Measurements from ENCODE around the gene SLC4A5. TPM values are rescaled to one million over a fixed set of nuclear protein-coding genes. Genes with fewer than 3 reads are reported as not detected.
A peak's percentile ranks its signal among the peaks of the same experiment; 100 is the strongest.

SLC4A5 gene
- total and polyA plus RNA-seq, 2 of the 8 experiments (the other 6 are each of a cell fraction or from before 2014, with no cell fraction given): 0.42 to 0.52 TPM

DNA sequence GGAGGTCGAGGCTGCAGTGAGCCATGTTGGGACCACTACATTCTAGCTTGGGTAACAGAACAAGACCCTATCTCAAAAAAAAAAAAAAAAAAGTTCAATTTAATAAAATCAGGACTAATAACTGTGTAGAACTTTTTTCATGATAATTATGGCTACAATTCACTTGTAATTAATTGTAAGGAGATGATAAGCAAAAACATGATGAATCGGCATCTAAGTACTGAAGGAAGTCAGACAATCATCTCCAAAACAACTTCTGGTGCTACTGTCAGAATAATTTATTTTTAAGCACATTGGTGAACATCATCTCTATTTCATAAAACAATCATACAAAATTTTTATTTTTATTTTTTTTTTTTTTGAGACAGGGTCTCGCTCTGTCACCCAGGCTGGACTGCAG, 154.5 kb downstream of the SLC4A5 start:
- Histone ChIP-seq H2BK120ac (replicated peaks; ENCODE audit: low read depth, low read length) (peak overlapping the region; percentile 95), H2BK12ac (ENCODE audit: low read depth, low read length) (0 out of 2 replicates have a peak overlapping the region, but pooled peaks have one; percentile 33), H3K4me2 (ENCODE audit: insufficient read depth in 1 of 2, low read depth in 2 of 2, low read length in 2 of 2) (no peak overlapping the region; a peak in 1 of 4 replicates), H2AFZ (ENCODE audit: low read length) (no peak overlapping the region), H3K9ac (replicated peaks in 1 of 4; ENCODE audit: extremely low read depth in 1 of 4, low read depth in 3 of 4, low read length in 3 of 4) (no peak overlapping the region), H3K27ac (ENCODE audit: low read depth, low read length) (0 out of 2 replicates have a peak overlapping the region, but pooled peaks have one; percentile 69), H3K4ac (replicated peaks; ENCODE audit: insufficient read length, low read depth, low read length) (no peak overlapping the region), H2BK20ac (ENCODE audit: low read length) (peak overlapping the region; percentile 87), H3K56ac (replicated peaks; ENCODE audit: insufficient read length, low read depth, low read length) (no peak overlapping the region), H4K5ac (ENCODE audit: insufficient read length, low read depth, low read length) (no peak overlapping the region), H2BK5ac (ENCODE audit: low read depth, low read length) (peak overlapping the region; percentile 78; the same call in 1 of the 2 replicates), H3K23ac (ENCODE audit: insufficient read length) (no peak overlapping the region), H3K23me2 (ENCODE audit: low read depth, low read length) (no peaks in the 10 kb centered on the region), H4K20me1 (replicated peaks in 1 of 2; ENCODE audit: control insufficient read depth in 1 of 2, insufficient read depth in 2 of 2, low read length in 2 of 2) (no peaks in the 10 kb centered on the region), H3K9me3 (ENCODE audit: insufficient read depth in 2 of 2, low read depth in 1 of 2, low read length in 1 of 2) (no peaks in the 10 kb centered on the region), H3K4me3 (ENCODE audit: extremely low read depth in 1 of 4, insufficient read depth in 2 of 4, low read depth in 3 of 4, low read length in 4 of 4) (no peak overlapping the region), H2BK15ac (ENCODE audit: low read length) (no peak overlapping the region), H4K8ac (ENCODE audit: extremely low read depth, insufficient read depth, low read length) (peak overlapping the region; percentile 86), H3K79me1 (ENCODE audit: low read depth, low read length) (no peaks in the 10 kb centered on the region), H3K18ac (ENCODE audit: extremely low read depth, low read length) (no peak overlapping the region), H3K14ac (ENCODE audit: insufficient read length) (no peak overlapping the region), H2AK5ac (ENCODE audit: low read depth, low read length) (no peak overlapping the region), H4K91ac (replicated peaks; ENCODE audit: insufficient read length, low read length) (peak overlapping the region; percentile 91), H3K79me2 (ENCODE audit: control insufficient read depth in 1 of 2, insufficient read depth in 2 of 2, low read length in 2 of 2) (no peaks in the 10 kb centered on the region), H3K27me3 (replicated peaks in 1 of 4; ENCODE audit: control insufficient read depth in 3 of 4, extremely low read depth in 1 of 4, insufficient read depth in 3 of 4, low read length in 3 of 4) (no peaks in the 10 kb centered on the region), H3K4me1 (replicated peaks in 1 of 4; ENCODE audit: control insufficient read depth in 3 of 4, insufficient read depth in 4 of 4, low read length in 3 of 4) (peaks cover 2 to 13% (median 3%) of the 10 kb centered on the region in 4 experiments), H3K36me3 (ENCODE audit: control insufficient read depth in 2 of 4, insufficient read depth in 4 of 4, low read length in 3 of 4) (no peaks in the 10 kb centered on the region)
- POLR2A ChIA-PET (ENCODE audit: partially characterized antibody): interaction anchor here (0.8 to 72.1 kb wide), 4 partner anchors 11 to 68 kb away, joined by 3 to 2699 read pairs (median 1351); partner anchors contain the start of genes BOLA3, MOB1A and MTHFD2
- 96% methylated on average over 3 of the region's 3 CpGs; no CpG with 5 or more reads in 1 of the 2 experiments for WGBS, 2 experiments (ENCODE audit: extremely low coverage in 1 of 2, insufficient coverage in 1 of 2, insufficient read length in 1 of 2, insufficient replicate concordance in 2 of 2, low coverage in 1 of 2, low lambda C conversion rate in 2 of 2, missing lambda C conversion rate in 1 of 2)
- DNase-seq (ENCODE audit: low read depth in 1 of 2, low spot score in 2 of 2) (no peak), FAIRE-seq (no peak)
- CTCF ChIA-PET (ENCODE audit: partially characterized antibody): interaction anchor here (1.1 to 1.8 kb wide), 3 partner anchors 8 to 10 kb away, joined by 4 to 5 read pairs (median 4); partner anchors contain the start of genes MOB1A and MTHFD2
- no peak for TF ChIP-seq JUN (IDR thresholded peaks at IDR 0.05; ENCODE audit: low read depth, low read length)
- TF ChIP-seq BACH1 (IDR thresholded peaks at IDR 0.05; ENCODE audit: low read length): no peak
- TF ChIP-seq RNF2 (IDR thresholded peaks at IDR 0.05; ENCODE audit: borderline replicate concordance, low read depth, low read length, missing control alignments, poor library complexity, severe bottlenecking): no peak
- TF ChIP-seq CHD1 (IDR thresholded peaks at IDR 0.05; ENCODE audit: low read depth, low read length): no peak
- no peak for TF ChIP-seq POLR2A (IDR thresholded peaks at IDR 0.05; ENCODE audit: control extremely low read depth in 1 of 2, low read depth in 2 of 2, low read length in 2 of 2)
- TF ChIP-seq RFX5 (IDR thresholded peaks at IDR 0.05; ENCODE audit: borderline replicate concordance, low read depth, low read length): no peak
- TF ChIP-seq, protein P1, sequence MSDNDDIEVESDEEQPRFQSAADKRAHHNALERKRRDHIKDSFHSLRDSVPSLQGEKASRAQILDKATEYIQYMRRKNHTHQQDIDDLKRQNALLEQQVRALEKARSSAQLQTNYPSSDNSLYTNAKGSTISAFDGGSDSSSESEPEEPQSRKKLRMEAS (IDR thresholded peaks at IDR 0.05): no peak
- no peak for TF ChIP-seq KDM1A (IDR thresholded peaks at IDR 0.05; ENCODE audit: borderline replicate concordance, low read length)
- no peak for TF ChIP-seq SIRT6 (IDR thresholded peaks at IDR 0.05; ENCODE audit: low read length)

Data from H1 (cell line).